Measurements from ENCODE around the gene TSPOAP1. TPM values are rescaled to one million over a fixed set of nuclear protein-coding genes. Genes with fewer than 3 reads are reported as not detected.

Gene TSPOAP1
- total and polyA plus RNA-seq, 10 of the 15 experiments (the other 5 are each of a cell fraction or from before 2014, with no cell fraction given) = 0.58 to 16.4 (median 4.2) TPM; not detected in 1

DNA sequence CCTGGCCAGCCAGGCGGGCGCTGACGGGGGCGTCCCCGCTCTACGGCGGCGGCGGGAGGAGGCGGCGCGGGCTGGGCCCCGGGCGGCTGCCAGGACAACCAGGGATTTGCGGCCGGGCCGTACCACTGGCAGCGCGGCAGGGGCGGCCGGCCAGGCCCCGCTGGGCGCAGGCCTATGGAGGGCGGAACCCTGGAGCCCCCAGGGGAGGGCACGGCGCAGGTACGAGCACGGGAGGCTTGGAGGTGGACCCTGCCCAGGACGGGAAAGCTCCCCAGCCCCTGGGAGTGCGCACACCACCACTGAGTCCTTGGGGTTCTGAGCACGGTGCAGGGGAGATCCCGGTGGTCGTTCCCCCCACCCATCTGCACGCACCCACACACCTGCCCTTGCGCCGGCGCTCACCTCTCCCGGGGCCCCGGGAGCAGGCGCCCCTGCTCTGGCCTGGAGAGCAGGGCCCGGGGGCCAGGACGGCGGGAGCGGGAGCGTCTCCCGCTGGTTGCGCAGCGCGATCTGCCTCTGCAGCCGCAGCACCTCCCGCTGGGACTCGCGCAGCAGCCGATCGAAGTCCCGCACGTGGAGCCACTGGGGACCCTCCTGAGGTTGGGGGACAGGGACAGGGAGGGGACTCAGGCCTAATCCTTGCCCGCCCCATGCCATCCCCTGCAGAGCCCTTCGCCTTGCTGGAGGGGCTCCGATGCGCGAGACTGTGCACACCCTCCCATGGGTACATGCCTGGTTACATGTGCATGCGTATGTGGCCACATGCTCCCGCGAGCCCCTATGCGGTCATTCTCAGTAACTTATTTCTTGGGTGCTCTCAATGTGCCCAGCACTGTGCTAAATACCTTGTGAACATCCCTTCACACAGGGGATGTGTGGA lies 3.9 kb downstream of the TSPOAP1 start (continued):
- TF ChIP-seq NR2F1 (conservative IDR thresholded peaks at IDR 0.05) (peak; percentile 40; the same call in 1 of the 2 replicates), GATAD2B (conservative IDR thresholded peaks at IDR 0.05; ENCODE audit: low read depth) (peak; percentile 76; the same call in 1 of the 2 replicates), ZNF207 (IDR thresholded peaks at IDR 0.05; ENCODE audit: borderline replicate concordance) (no peak), CHD2 (IDR thresholded peaks at IDR 0.05; ENCODE audit: borderline replicate concordance, low read depth, low read length) (no peak), POLR2AphosphoS2 (IDR thresholded peaks at IDR 0.05; ENCODE audit: low read depth, low read length) (no peak), CEBPZ (IDR thresholded peaks at IDR 0.05; ENCODE audit: low read depth, low read length) (no peak), PKNOX1 (IDR thresholded peaks at IDR 0.05) (no peak), RELB (IDR thresholded peaks at IDR 0.05; ENCODE audit: low read depth) (no peak), EZH2 (IDR thresholded peaks at IDR 0.05; ENCODE audit: borderline replicate concordance, control insufficient read depth, low read depth, low read length) (no peak), CHD1 (IDR thresholded peaks at IDR 0.05; ENCODE audit: low read depth, low read length) (peak; percentile 89; the same call in 1 of the 2 replicates), BRCA1 (IDR thresholded peaks at IDR 0.05; ENCODE audit: low read depth, low read length) (no peak), TCF7 (IDR thresholded peaks at IDR 0.05; ENCODE audit: borderline replicate concordance) (no peak), ZBED1 (IDR thresholded peaks at IDR 0.05; ENCODE audit: borderline replicate concordance) (0 out of 2 replicates have a peak, but pooled peaks have one; percentile 33), CREM (IDR thresholded peaks at IDR 0.05; ENCODE audit: low read depth) (no peak), BMI1 (IDR thresholded peaks at IDR 0.05; ENCODE audit: borderline replicate concordance) (no peak), POLR2AphosphoS5 (IDR thresholded peaks at IDR 0.05; ENCODE audit: low read length) (peak; percentile 74), TCF12 (IDR thresholded peaks at IDR 0.05; ENCODE audit: low read depth, low read length) (no peak), ZBTB33 (IDR thresholded peaks at IDR 0.05) (no peak), RCOR1 (conservative IDR thresholded peaks at IDR 0.05; ENCODE audit: low read depth, low read length) (no peak), KLF5 (IDR thresholded peaks at IDR 0.05; ENCODE audit: partially characterized antibody) (peak; percentile 76), ESRRA (IDR thresholded peaks at IDR 0.05; ENCODE audit: low read length) (no peak), BACH1 (IDR thresholded peaks at IDR 0.05; ENCODE audit: borderline replicate concordance) (peak; percentile 22; the same call in 1 of the 2 replicates), YBX1 (IDR thresholded peaks at IDR 0.05) (no peak)

Measured in GM12878 (cell line).